Activated CD8-positive, alpha-beta memory T cell treated with anti-CD3 and anti-CD28 coated beads, Interleukin-2, amount 50 U/mL, for 48 hours (primary cell): Measurements from ENCODE around the gene HPCAL1.

Experiments used
- DNase-seq: peaks from one replicate; pipeline ENCODE4 v3.0.0-alpha.2; 2020

Gene HPCAL1

GRCh38 chr2:10269711-10270610, 32.7 kb upstream of the HPCAL1 start:
- DNase-seq, result no peak

GRCh38 chr2:10271509-10271908, 31.2 kb upstream of the HPCAL1 start:
- no peak for DNase-seq

- DNase-seq, result no peak
These were observed 30.8 kb upstream of the HPCAL1 start for GRCh38 chr2:10271946-10272345.

- DNase-seq, result no peak
These were observed 30.2 kb upstream of the HPCAL1 start for GRCh38 chr2:10272464-10272863.

GRCh38 chr2:10273215-10274175, 29.2 kb upstream of the HPCAL1 start:
- DNase-seq, result no peak

- DNase-seq, result no peak
These were observed 28.3 kb upstream of the HPCAL1 start for GRCh38 chr2:10274376-10274775.

- no peak for DNase-seq
These were observed 27.5 kb upstream of the HPCAL1 start for GRCh38 chr2:10274983-10275802.

GRCh38 chr2:10276481-10277292, 26.0 kb upstream of the HPCAL1 start:
- no peak for DNase-seq

- no peak for DNase-seq
These were observed 25.2 kb upstream of the HPCAL1 start for GRCh38 chr2:10277293-10278028.

GRCh38 chr2:10278029-10278762, 24.5 kb upstream of the HPCAL1 start:
- no peak for DNase-seq

- DNase-seq, result no peak
These were observed 23.8 kb upstream of the HPCAL1 start for GRCh38 chr2:10278763-10279471.

GRCh38 chr2:10279472-10279870, 23.2 kb upstream of the HPCAL1 start:
- no peak for DNase-seq

GRCh38 chr2:10279946-10280463, 22.7 kb upstream of the HPCAL1 start:
- no peak for DNase-seq

GRCh38 chr2:10281891-10282290, 20.8 kb upstream of the HPCAL1 start:
- DNase-seq, result no peak

- no peak for DNase-seq
These were observed 20.0 kb upstream of the HPCAL1 start for GRCh38 chr2:10282611-10283105.

GRCh38 chr2:10283106-10284062, 19.3 kb upstream of the HPCAL1 start:
- DNase-seq, result no peak

- no peak for DNase-seq
These were observed 18.4 kb upstream of the HPCAL1 start for GRCh38 chr2:10284108-10284870.
